Measurements from ENCODE around the gene TBXAS1.

- no peak for TF ChIP-seq CTBP1 (IDR thresholded peaks at IDR 0.05; ENCODE audit: borderline replicate concordance)
- TF ChIP-seq ELF4 (IDR thresholded peaks at IDR 0.05): no peak
- TF ChIP-seq PKNOX1 (IDR thresholded peaks at IDR 0.05): no peak
- TF ChIP-seq L3MBTL2 (conservative IDR thresholded peaks at IDR 0.05): no peak
- TF ChIP-seq SP1 (IDR thresholded peaks at IDR 0.05): no peak
- no peak for TF ChIP-seq FOXM1 (IDR thresholded peaks at IDR 0.05; ENCODE audit: borderline replicate concordance)
Measured at GRCh38 chr7:140062528-140063299, 233.7 kb downstream of the TBXAS1 start, which contains the start of gene PARP12.

Measured in HEK293T (cell line).